Naive thymus-derived CD8-positive, alpha-beta T cell (primary cell): ENCODE measurements around the gene RGP1. TPM values are rescaled to one million over a fixed set of nuclear protein-coding genes. Genes with fewer than 3 reads are reported as not detected.

Experiments
- ATAC-seq, 2 donors: fragments of 150-1000 bp; cut with Tn5 transposase in 1 of 2; sonication (Bioruptor Pico), chemical (Tn5 transposase) in 1 of 2; 1 replicate in 1 of 2; 2 replicates in 1 of 2; pipeline ENCODE4 v1.10.0; 2021; ENCODE audit warnings: mild to moderate bottlenecking in 2 of 2, moderate library complexity in 2 of 2
- POLR2A ChIA-PET: fragments of 350-600 bp; sonication (Branson Sonifier 250); formaldehyde crosslinking; loops from one replicate; lab custom pipeline; 2021; ENCODE audit warnings: antibody characterized with exemption; lab: Charles Lee
- DNase-seq, 10 donors: peaks; one replicate each; pipeline versions ENCODE4 v3.0.0 to v3.0.0-alpha.2; 2020 to 2022
- H3K27ac Mint-ChIP-seq, 10 donors: one replicate each; pipeline ENCODE4 v1.8.0; 2020 to 2022; ENCODE audit warnings: mild to moderate bottlenecking in 10 of 10, mixed read lengths in 10 of 10, moderate library complexity in 4 of 10, inconsistent platforms in 1 of 10
- H3K27me3 Mint-ChIP-seq, 5 donors: one replicate each; pipeline ENCODE4 v1.8.0; 2021 to 2022; ENCODE audit warnings: mixed read lengths in 5 of 5
- H3K36me3 Mint-ChIP-seq, 3 donors: one replicate each; pipeline ENCODE4 v1.8.0; 2020 to 2022; ENCODE audit warnings: mixed read lengths in 3 of 3, mild to moderate bottlenecking in 2 of 3, inconsistent platforms in 1 of 3
- H3K4me1 Mint-ChIP-seq, 4 donors: one replicate each; pipeline ENCODE4 v1.8.0; 2021 to 2022; ENCODE audit warnings: mixed read lengths in 4 of 4
- H3K4me3 Mint-ChIP-seq, 10 donors: one replicate each; pipeline ENCODE4 v1.8.0; 2020 to 2022; ENCODE audit warnings: mild to moderate bottlenecking in 10 of 10, mixed read lengths in 10 of 10, moderate library complexity in 6 of 10, inconsistent platforms in 1 of 10
- H3K9me3 Mint-ChIP-seq, 9 donors: one replicate each; pipeline ENCODE4 v1.8.0; 2020 to 2022; ENCODE audit warnings: mixed read lengths in 9 of 9, mild to moderate bottlenecking in 3 of 9, inconsistent platforms in 1 of 9, moderate library complexity in 1 of 9
- polyA plus RNA-seq, 3 donors: library from polyadenylated mRNA; unstranded; fragments of 300-500 nt; fragmentation: Illumina TruSeq; gene quantifications; one replicate each; pipeline ENCODE4 v1.2.3, GENCODE V29; 2021
- total RNA-seq, 8 experiments: library from RNA in 2 of 8; stranded (reverse) in 2 of 8; gene quantifications; one replicate each; pipeline ENCODE4 v1.2.3 and lab custom pipeline; 2021 to 2026

RGP1 gene
- total and polyA plus RNA-seq, 5 experiments from 2014 or later: 6.8 to 31.7 (median 9.6) TPM

DNA sequence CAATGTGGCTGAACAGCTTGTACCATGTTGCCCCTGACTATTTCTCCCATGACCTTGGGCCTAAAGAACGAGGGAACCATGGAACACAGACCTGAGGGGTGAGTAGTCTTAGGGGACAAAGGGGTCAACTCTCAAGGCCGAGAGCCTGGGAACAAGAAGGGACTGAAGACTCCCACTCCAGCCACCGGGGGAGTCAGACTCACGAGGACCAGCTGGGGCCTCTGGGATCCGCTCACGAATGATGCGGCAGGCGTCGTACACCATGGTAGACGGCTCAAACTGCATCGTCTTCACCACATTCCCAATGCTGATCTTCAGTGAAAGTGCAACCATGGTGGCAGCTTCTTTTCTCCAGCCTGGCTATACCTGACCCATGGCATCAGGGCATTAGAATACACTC, 23.7 kb upstream of the RGP1 start:
- Mint-ChIP-seq H3K36me3 (peaks cover 0 to 62% (median 7%) of the 10 kb centered on the region in 3 donors), H3K27me3 (no peaks in the 10 kb centered on the region), H3K4me3 (no peak overlapping the region), H3K27ac (peak overlapping the region in 1 of 10 donors; percentile 13), H3K4me1 (peaks cover 4 to 18% (median 5%) of the 10 kb centered on the region in 4 donors), H3K9me3 (no peaks in the 10 kb centered on the region)
- POLR2A ChIA-PET: interaction anchor here (1.6 kb wide), 1 partner anchor 21 kb away, joined by 5 read pairs; no protein-coding TSS in a partner anchor
- ATAC-seq: no peak
- no peak for DNase-seq

DNA sequence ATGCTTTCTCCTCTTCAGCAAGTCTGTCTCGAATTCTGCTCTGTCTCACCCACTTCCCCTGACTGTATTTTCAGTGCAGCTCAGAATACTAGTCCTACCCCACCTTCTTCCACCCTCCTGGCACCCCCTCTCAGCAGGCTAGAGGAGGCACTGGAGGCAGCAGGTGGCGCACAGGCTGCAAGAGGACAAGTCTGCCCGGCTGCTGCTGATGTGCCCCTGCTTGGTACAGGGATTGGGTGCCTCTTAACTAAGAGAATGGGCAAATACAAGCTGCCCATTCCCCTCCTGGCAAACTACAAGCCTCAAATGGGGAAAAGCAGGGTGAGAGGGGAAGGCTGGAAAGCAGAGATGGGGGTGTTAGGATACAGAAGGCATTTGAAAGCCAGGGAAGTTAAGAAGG, 22.2 kb upstream of the RGP1 start:
- Mint-ChIP-seq H3K36me3 (peaks cover 0 to 47% (median 0%) of the 10 kb centered on the region in 3 donors), H3K27me3 (no peaks in the 10 kb centered on the region), H3K4me3 (peak overlapping the region in 4 of 10 donors; percentile 51 to 81 (median 66)), H3K27ac (peak overlapping the region in 6 of 10 donors; percentile 3 to 89 (median 80)), H3K9me3 (no peaks in the 10 kb centered on the region), H3K4me1 (peaks cover 0 to 25% (median 5%) of the 10 kb centered on the region in 4 donors)
- ATAC-seq (peak; percentile 63 to 80), DNase-seq (peak in 9 of 10 donors; percentile 29 to 79 (median 51))
- POLR2A ChIA-PET: interaction anchor here (0.6 to 3.3 kb wide), 10 partner anchors 11 to 122 kb away, joined by 3 to 14 read pairs (median 4); partner anchors contain the start of genes CCDC107, RGP1, RMRP and SIT1

DNA sequence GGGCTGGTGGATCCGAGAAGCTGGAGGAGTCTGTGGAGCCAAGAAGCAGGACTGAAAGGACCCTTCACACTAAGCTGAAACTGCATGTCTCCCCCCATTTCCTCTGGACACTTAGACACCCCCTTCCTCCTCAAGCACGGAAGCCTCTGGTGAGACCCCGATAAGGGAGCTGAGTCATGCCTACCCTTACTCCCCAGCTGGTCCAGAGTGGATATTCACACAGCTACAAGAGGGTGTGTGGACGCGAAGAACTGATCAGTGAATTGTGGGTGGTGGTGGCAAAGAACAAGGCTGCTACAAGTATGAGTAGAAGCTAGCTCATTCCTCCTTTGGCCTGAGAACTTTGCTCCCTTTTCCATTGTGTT, 21.4 kb upstream of the RGP1 start:
- H3K4me1 Mint-ChIP-seq: peaks cover 4 to 27% (median 8%) of the 10 kb centered on the region in 4 donors
- POLR2A ChIA-PET: interaction anchor here (1.2 to 3.3 kb wide), 9 partner anchors 17 to 112 kb away, joined by 3 to 17 read pairs (median 7); partner anchors contain the start of genes CCDC107, RGP1, RMRP and SIT1
- no peak overlapping the region for H3K4me3 Mint-ChIP-seq
- H3K36me3 Mint-ChIP-seq: peaks cover 0 to 39% (median 0%) of the 10 kb centered on the region in 3 donors
- ATAC-seq (no peak), DNase-seq (peak in 1 of 10 donors; percentile 47)
- peak overlapping the region in 1 of 10 donors; percentile 7 for H3K27ac Mint-ChIP-seq
- no peaks in the 10 kb centered on the region for H3K9me3 Mint-ChIP-seq
- no peaks in the 10 kb centered on the region for H3K27me3 Mint-ChIP-seq

DNA sequence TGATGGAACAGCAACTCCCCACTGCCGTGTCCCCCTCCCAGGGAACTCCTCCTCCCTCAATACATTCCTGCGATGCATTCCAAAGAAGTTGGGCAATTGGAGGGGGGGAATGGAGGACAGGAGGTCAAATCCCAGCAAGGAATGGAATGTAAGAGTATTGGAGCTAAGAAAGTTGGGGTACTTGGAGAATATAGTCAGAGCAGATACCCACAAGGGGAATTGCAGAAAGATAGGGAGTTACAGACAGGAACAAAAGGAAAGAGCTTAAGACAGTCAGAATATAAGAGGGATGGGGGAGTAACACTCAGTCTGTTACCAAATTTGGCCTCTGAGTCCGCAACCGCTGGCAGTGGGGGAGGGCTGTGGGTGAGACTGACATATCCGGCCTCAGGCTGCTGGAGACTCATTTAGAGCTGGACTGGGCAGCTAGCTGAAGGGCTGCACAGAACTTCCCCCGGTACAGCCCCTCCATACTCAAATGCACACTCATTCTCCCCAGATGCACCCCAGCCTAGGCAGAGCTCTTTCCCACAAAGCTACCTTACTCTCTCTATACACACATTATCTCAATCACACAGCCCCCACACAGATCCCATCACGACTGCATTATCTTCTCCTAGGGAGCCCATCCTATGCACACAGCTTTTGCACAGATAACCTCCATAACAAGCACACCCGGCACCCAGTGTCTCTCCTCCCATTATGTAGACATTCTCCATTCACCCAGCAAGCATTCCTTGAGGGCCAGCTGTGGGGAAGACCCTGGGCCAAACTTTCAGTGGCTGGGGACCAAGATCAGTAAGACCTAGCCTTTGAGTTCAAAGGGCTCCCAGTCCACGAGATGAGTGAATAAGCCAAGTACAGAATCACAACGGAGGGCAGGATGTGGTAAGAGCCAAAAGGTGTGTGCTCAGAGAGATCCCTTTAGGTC, 20.8 kb upstream of the RGP1 start:
- no peak for ATAC-seq
- H3K27ac Mint-ChIP-seq: no peak overlapping the region
- POLR2A ChIA-PET: interaction anchor here (0.5 to 3.3 kb wide), 11 partner anchors 16 to 113 kb away, joined by 3 to 17 read pairs (median 4); partner anchors contain the start of genes CCDC107, RGP1, RMRP and SIT1
- no peaks in the 10 kb centered on the region for H3K9me3 Mint-ChIP-seq
- H3K36me3 Mint-ChIP-seq: peaks cover 0 to 33% (median 0%) of the 10 kb centered on the region in 3 donors
- no peaks in the 10 kb centered on the region for H3K27me3 Mint-ChIP-seq
- peaks cover 10 to 32% (median 14%) of the 10 kb centered on the region in 4 donors for H3K4me1 Mint-ChIP-seq
- DNase-seq: peak in 4 of 10 donors; percentile 35 to 44 (median 42)
- no peak overlapping the region for H3K4me3 Mint-ChIP-seq

DNA sequence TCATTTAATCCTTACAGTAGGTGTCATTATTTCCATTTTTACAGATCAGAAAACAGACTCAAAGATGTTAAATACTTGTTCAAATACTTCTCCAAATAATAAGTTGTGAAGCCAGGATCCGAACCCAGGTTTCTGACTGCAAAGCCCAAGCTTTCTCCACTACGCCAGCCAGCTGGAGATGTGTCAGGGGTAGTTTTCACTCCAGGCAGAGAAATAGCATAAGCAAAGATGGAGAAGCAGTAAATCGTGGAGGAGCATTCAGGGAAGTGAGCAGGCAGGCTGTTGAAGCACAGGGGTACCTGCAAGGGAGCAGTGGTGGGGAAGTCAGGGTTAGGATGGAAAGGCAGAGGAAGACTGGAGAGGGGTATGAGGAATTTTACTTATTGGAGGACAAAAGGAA, 20.0 kb upstream of the RGP1 start:
- Mint-ChIP-seq H3K4me1 (peaks cover 12 to 33% (median 21%) of the 10 kb centered on the region in 4 donors), H3K27ac (no peak overlapping the region), H3K9me3 (no peaks in the 10 kb centered on the region), H3K36me3 (peaks cover 0 to 26% (median 0%) of the 10 kb centered on the region in 3 donors), H3K27me3 (no peaks in the 10 kb centered on the region), H3K4me3 (no peak overlapping the region)
- DNase-seq (peak in 1 of 10 donors; percentile 4), ATAC-seq (no peak)
- POLR2A ChIA-PET: interaction anchor here (1.1 to 3.3 kb wide), 5 partner anchors 19 to 112 kb away, joined by 3 to 17 read pairs (median 6); partner anchors contain the start of genes CCDC107 and RMRP

DNA sequence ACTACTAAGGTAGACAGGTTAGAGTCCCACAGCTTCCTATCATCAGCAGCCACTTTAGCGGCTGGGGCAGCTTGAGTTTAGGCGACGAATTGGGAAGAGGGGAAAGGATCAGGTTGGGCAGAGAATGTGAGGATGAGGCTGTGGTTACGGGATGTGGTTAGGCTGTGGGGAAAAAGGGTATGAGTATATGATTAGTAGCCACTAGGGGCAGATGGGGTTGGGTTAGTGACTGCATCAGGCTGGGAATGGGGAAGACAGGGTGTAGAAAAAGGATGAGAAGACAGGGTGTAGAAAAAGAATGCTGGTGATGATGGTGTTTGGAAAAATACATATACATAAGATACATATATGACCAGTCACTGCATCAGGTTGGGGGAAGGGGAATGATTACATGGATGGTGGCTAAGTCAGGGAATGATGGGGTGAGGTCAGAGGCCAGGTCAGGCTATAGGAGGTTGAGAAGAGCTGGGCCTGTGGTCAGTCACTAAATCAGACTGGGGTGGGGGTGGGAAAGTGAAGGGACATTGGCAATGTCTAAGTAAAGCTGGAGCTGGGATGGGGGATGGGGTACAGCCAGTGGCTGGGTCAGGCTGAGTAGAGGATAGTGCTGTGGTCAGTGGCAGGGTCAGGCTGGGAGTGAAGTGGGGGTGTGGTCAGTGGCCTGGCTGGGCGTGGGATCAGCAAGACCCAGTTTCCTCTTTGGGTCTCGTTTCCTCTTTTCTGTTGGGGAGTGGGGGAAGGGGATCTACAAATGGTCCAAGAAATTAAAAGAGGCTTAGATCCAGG, 19.2 kb upstream of the RGP1 start:
- no peaks in the 10 kb centered on the region for H3K9me3 Mint-ChIP-seq
- peak overlapping the region in 4 of 10 donors; percentile 86 to 98 (median 89) for H3K4me3 Mint-ChIP-seq
- POLR2A ChIA-PET: interaction anchor here (1.4 to 5.1 kb wide), 10 partner anchors 9 to 113 kb away, joined by 4 to 68 read pairs (median 16); partner anchors contain the start of genes ARHGEF39, CCDC107, GBA2 and MSMP
- H3K4me1 Mint-ChIP-seq: peaks cover 12 to 31% (median 19%) of the 10 kb centered on the region in 4 donors
- no peak for ATAC-seq
- H3K27me3 Mint-ChIP-seq: no peaks in the 10 kb centered on the region
- peaks cover 0 to 19% (median 0%) of the 10 kb centered on the region in 3 donors for H3K36me3 Mint-ChIP-seq
- H3K27ac Mint-ChIP-seq: peak overlapping the region in 3 of 10 donors; percentile 14 to 97 (median 75)
- peak in 4 of 10 donors; percentile 28 to 42 (median 36) for DNase-seq

DNA sequence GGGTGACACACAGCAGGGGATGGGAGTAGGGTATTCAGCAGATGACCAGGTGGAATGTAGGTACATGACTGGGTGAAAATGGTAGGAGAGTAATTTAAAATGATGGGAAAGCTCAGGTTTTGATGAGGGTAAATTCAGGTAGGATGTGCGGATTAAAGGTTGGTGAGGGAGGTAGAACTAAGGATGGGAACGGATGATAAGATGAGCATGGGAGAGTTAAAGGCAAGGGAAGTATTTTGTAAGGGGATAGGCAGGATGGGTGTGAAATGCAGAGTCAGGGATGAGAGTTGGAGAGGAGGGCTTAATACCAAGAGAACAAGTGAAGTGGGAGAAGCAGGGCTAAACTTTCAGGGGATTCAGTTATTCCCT, 18.6 kb upstream of the RGP1 start:
- H3K4me3 Mint-ChIP-seq: peak overlapping the region in 4 of 10 donors; percentile 86 to 98 (median 89)
- ATAC-seq: no peak

DNA sequence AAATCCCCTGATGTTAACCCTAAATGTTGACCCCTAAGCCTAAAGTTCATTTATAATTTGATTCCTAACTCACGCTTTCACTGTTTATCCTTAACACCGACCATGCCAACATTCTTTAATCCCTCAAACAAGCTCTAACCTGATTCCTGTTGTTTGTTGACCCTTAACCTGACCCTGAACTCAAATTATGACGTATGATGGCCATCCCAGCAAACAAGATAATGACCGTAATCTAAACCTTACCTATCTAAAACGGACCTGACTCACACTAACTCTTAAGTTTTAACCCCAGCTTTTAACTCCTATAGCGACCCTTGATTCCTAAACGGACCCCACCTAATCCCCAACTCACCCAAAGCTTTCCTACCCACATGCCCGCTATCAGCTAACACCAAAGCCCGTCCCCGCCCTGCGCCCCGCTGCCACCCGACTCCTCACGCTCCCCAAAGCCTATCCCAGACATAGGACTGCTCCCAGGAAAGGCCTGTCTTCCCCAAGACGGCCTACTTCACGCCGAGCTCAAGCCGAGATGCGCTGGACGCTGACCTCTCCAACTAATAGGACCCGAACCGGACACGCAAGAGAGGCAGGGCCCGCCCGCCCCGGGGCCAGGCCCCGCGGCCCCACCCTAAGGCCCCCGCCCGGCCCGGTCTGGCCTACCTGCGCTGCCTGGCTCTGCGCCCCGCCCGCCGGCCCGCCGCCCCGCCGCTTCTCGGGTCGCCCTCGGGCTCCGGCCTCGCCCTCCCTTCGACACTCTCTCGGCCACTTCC, 17.5 kb upstream of the RGP1 start:
- Mint-ChIP-seq H3K9me3 (no peaks in the 10 kb centered on the region), H3K27me3 (no peaks in the 10 kb centered on the region), H3K36me3 (peaks cover 0 to 19% (median 5%) of the 10 kb centered on the region in 3 donors), H3K27ac (peak overlapping the region in 8 of 10 donors; percentile 83 to 97 (median 95)), H3K4me1 (peaks cover 19 to 31% (median 27%) of the 10 kb centered on the region in 4 donors), H3K4me3 (peak overlapping the region in 5 of 10 donors; percentile 94 to 98 (median 95))
- peak in 1 of 10 donors; percentile 5 for DNase-seq
- POLR2A ChIA-PET: interaction anchor here (0.6 to 5.1 kb wide), 25 partner anchors 10 to 612 kb away, joined by 3 to 68 read pairs (median 9); partner anchors contain the start of genes ARHGEF39, CCDC107, GBA2 and HINT2
- peak in 1 of 2 donors; percentile 2 for ATAC-seq

More for the DNA sequence above, 18.6 kb upstream of the RGP1 start:
- H3K9me3 Mint-ChIP-seq: no peaks in the 10 kb centered on the region
- peak overlapping the region in 3 of 10 donors; percentile 14 to 97 (median 75) for H3K27ac Mint-ChIP-seq
- H3K36me3 Mint-ChIP-seq: peaks cover 0 to 19% (median 3%) of the 10 kb centered on the region in 3 donors
- POLR2A ChIA-PET: interaction anchor here (1.4 to 5.1 kb wide), 10 partner anchors 9 to 111 kb away, joined by 4 to 68 read pairs (median 22); partner anchors contain the start of genes ARHGEF39, CCDC107, GBA2 and MSMP
- H3K4me1 Mint-ChIP-seq: peaks cover 13 to 31% (median 21%) of the 10 kb centered on the region in 4 donors
- DNase-seq: peak in 1 of 10 donors; percentile 8
- no peaks in the 10 kb centered on the region for H3K27me3 Mint-ChIP-seq

DNA sequence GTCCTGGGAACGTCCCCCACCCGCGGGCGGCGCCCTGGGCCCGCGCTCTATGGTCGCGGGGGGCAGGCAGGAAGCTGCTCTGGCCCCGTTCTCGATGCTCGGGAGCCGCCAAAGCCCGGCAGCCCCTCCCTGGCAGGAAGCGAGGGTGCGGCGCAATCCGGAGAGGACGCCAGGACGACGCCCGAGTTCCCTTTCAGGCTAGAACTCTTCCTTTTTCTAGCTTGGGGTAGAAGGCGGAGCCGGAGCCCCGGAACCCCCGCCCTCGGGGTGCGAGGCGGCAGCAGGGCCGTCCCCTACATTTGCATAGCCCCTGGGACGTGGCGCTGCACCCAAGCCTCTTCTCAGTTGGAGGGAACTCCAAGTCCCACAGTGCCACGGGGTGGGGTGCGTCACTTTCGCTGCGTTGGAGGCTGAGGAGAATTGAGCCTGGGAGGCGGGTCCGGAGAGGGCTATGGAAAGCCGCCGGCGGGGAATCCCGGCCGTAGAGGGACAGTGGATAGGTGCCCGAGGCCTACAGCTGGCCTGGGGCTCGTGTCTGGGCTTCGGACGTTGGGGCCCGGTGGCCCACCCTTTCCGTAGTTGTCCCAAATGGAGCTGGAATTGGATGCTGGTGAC, 16.8 kb upstream of the RGP1 start, which contains the start of the genes CREB3 and TLN1:
Gene CREB3, plus strand, starts transcription at position 482 of the 615 bp plus-strand sequence. Its CDS starts 107 bp downstream, at position 589.
Gene TLN1, minus strand, starts transcription at position 11 of the 615 bp plus-strand sequence. CDS start 6,501 bp downstream, outside the sequence.
- DNase-seq: peak; percentile 87 to 98 (median 95)
- peak within 1 kb of the TSS in 5 of 10 donors; percentile 94 to 98 (median 95) for H3K4me3 Mint-ChIP-seq
- no peaks in the 10 kb centered on the region for H3K9me3 Mint-ChIP-seq
- ATAC-seq: peak; percentile 91 to 93
- H3K4me1 Mint-ChIP-seq: peaks cover 19 to 30% (median 24%) of the 10 kb centered on the region in 4 donors
- H3K27ac Mint-ChIP-seq: peak within 1 kb of the TSS in 8 of 10 donors; percentile 83 to 97 (median 95)
- POLR2A ChIA-PET: interaction anchor here (0.5 to 5.1 kb wide), 30 partner anchors 9 to 666 kb away, joined by 3 to 68 read pairs (median 6); partner anchors contain the start of genes ARHGEF39, CCDC107, GBA2 and GNE
- H3K36me3 Mint-ChIP-seq: peaks cover 0 to 20% (median 5%) of the 10 kb centered on the region in 3 donors
- H3K27me3 Mint-ChIP-seq: no peaks in the 10 kb centered on the region
